Breast epithelium (tissue), 4 donors: ENCODE data around the gene LZIC. TPM values are rescaled to one million over a fixed set of nuclear protein-coding genes. Genes with fewer than 3 reads are reported as not detected.

Experiments
- DNase-seq, 2 donors: peaks; one replicate each; pipeline ENCODE4 v3.0.0-alpha.2; 2019; ENCODE audit warnings: low spot score in 2 of 2
- H3K27ac ChIP-seq, 2 donors: fragments of 200-600 bp; sonication (generic) in 1 of 2; one replicate each; pipeline ENCODE4 v1.5.1; 2016 to 2019; ENCODE audit warnings: mild to moderate bottlenecking in 1 of 2
- H3K27me3 ChIP-seq, 2 donors: fragments of 200-600 bp; sonication (generic) in 1 of 2; one replicate each; pipeline versions ENCODE4 v1.5.1 to v1.6.0; 2017 to 2019; ENCODE audit warnings: control low read depth in 1 of 2, mild to moderate bottlenecking in 1 of 2
- H3K36me3 ChIP-seq: fragments of 200-600 bp; one replicate; pipeline ENCODE4 v1.5.1; 2019
- H3K4me1 ChIP-seq, 2 donors: fragments of 200-600 bp; sonication (generic); one replicate each; pipeline ENCODE4 v1.5.1; 2016 to 2019; ENCODE audit warnings: control low read depth in 1 of 2
- H3K4me3 ChIP-seq, 3 donors: fragments of 200-600 bp; sonication (generic); 1 replicate in 2 of 3; 2 replicates in 1 of 3; pipeline ENCODE4 v1.5.1; 2016 to 2019; ENCODE audit warnings: mild to moderate bottlenecking in 3 of 3, moderate library complexity in 2 of 3
- H3K9me3 ChIP-seq, 2 donors: fragments of 200-600 bp; sonication (generic) in 1 of 2; one replicate each; pipeline ENCODE4 v1.5.1; 2016 to 2019; ENCODE audit warnings: control low read depth in 1 of 2
- CTCF ChIP-seq, 3 donors: fragments of 450-650 bp; IDR thresholded peaks; one replicate each; pipeline ENCODE4 v1.5.1; 2016 to 2017; ENCODE audit warnings: antibody characterized with exemption in 3 of 3, mild to moderate bottlenecking in 3 of 3, moderate library complexity in 3 of 3
- POLR2A ChIP-seq: fragments of 450-650 bp; IDR thresholded peaks from one replicate; pipeline ENCODE4 v1.6.1; 2016; ENCODE audit warnings: antibody characterized with exemption, mild to moderate bottlenecking, moderate library complexity
- POLR2AphosphoS5 ChIP-seq, 3 donors: sonication (generic); formaldehyde crosslinking; IDR thresholded peaks; one replicate each; pipeline ENCODE4 v1.6.1; 2017; ENCODE audit warnings: antibody characterized with exemption in 3 of 3
- intact Hi-C: fragments of 100-400 bp; cut with DNase I; formaldehyde crosslinking; loops from one replicate; pipeline ENCODE4 v1.15.1; 2023; ENCODE audit warnings: low total_unique reads
- total RNA-seq, 3 donors: library from RNA; depleted of rRNA; stranded (reverse); fragments of >200 nt; gene quantifications; one replicate each; pipeline ENCODE4 v1.1.0, GENCODE V29; 2016

Gene LZIC
- total RNA-seq, 3 donors from 2014 or later, result 22.3 to 29.3 (median 23.7) TPM

GRCh38 chr1:9901148-9902059, 41.8 kb downstream of the LZIC start:
- DNase-seq, result no peak
- Histone ChIP-seq H3K4me3 (no peak overlapping the region), H3K27me3 (no peaks in the 10 kb centered on the region), H3K4me1 (peaks cover 0 to 19% of the 10 kb centered on the region in 2 donors), H3K9me3 (no peaks in the 10 kb centered on the region), H3K27ac (peak overlapping the region; percentile 32 to 57), H3K36me3 (no peaks in the 10 kb centered on the region)
- TF ChIP-seq CTCF (IDR thresholded peaks at IDR 0.05) (no peak), POLR2AphosphoS5 (IDR thresholded peaks at IDR 0.05) (no peak), POLR2A (no peak)
- intact Hi-C loops, result loop anchor here (5.0 kb wide), 1 partner anchor 906 kb away; no protein-coding TSS in a partner anchor

GRCh38 chr1:9900142-9901043, 42.8 kb downstream of the LZIC start:
- Histone ChIP-seq H3K36me3 (no peaks in the 10 kb centered on the region), H3K9me3 (no peaks in the 10 kb centered on the region), H3K4me3 (peak overlapping the region in 2 of 3 donors; percentile 7 to 16), H3K27me3 (no peaks in the 10 kb centered on the region), H3K4me1 (peaks cover 0 to 19% of the 10 kb centered on the region in 2 donors), H3K27ac (peak overlapping the region; percentile 41 to 57)
- no peak for DNase-seq
- intact Hi-C loops, result loop anchor here (5.0 kb wide), 1 partner anchor 907 kb away; no protein-coding TSS in a partner anchor
- TF ChIP-seq CTCF (IDR thresholded peaks at IDR 0.05), result peak in 1 of 3 donors; percentile 7
- TF ChIP-seq POLR2AphosphoS5 (IDR thresholded peaks at IDR 0.05), result no peak

- no peak for DNase-seq
- TF ChIP-seq CTCF (IDR thresholded peaks at IDR 0.05), result no peak
- no peak for TF ChIP-seq POLR2AphosphoS5 (IDR thresholded peaks at IDR 0.05)
- TF ChIP-seq POLR2A, result no peak
- no peaks in the 10 kb centered on the region for H3K27me3 ChIP-seq
- peak overlapping the region; percentile 1 to 91 for H3K27ac ChIP-seq
- intact Hi-C loops, result no loop called here
- H3K4me1 ChIP-seq, result peaks cover 6 to 17% of the 10 kb centered on the region in 2 donors
- no peak overlapping the region for H3K4me3 ChIP-seq
- no peaks in the 10 kb centered on the region for H3K9me3 ChIP-seq
- no peaks in the 10 kb centered on the region for H3K36me3 ChIP-seq
These were observed 49.1 kb downstream of the LZIC start for GRCh38 chr1:9894115-9894514.

- peak in 1 of 2 donors; percentile 48 for DNase-seq
- Histone ChIP-seq H3K27ac (peak overlapping the region; percentile 91), H3K36me3 (no peaks in the 10 kb centered on the region), H3K4me3 (no peak overlapping the region), H3K9me3 (no peaks in the 10 kb centered on the region), H3K4me1 (peaks cover 6 to 17% of the 10 kb centered on the region in 2 donors), H3K27me3 (no peaks in the 10 kb centered on the region)
- peak in 1 of 3 donors; percentile 16 for TF ChIP-seq POLR2AphosphoS5 (IDR thresholded peaks at IDR 0.05)
- TF ChIP-seq POLR2A, result no peak
- intact Hi-C loops, result loop anchor here (2.0 kb wide), 1 partner anchor 36 kb away; no protein-coding TSS in a partner anchor
These were observed 50.3 kb downstream of the LZIC start for GRCh38 chr1:9892563-9893528.
